ENCODE measurements around the gene RPL27A.

GRCh38 chr11:8739309-8739793 lies 56.8 kb downstream of the RPL27A start:
- no peak for TF ChIP-seq EZH2phosphoT487 (IDR thresholded peaks at IDR 0.05)
- no peak for TF ChIP-seq CTCF (IDR thresholded peaks at IDR 0.05)

All from neural progenitor cell (in vitro differentiated cells).